ENCODE data around the gene SLX9.
"Not testable (repeated sequence)": the region's sequence is repeated elsewhere in the genome, so short reads cannot be mapped to it uniquely, and the experiment has no call there.

SLX9 gene

DNA sequence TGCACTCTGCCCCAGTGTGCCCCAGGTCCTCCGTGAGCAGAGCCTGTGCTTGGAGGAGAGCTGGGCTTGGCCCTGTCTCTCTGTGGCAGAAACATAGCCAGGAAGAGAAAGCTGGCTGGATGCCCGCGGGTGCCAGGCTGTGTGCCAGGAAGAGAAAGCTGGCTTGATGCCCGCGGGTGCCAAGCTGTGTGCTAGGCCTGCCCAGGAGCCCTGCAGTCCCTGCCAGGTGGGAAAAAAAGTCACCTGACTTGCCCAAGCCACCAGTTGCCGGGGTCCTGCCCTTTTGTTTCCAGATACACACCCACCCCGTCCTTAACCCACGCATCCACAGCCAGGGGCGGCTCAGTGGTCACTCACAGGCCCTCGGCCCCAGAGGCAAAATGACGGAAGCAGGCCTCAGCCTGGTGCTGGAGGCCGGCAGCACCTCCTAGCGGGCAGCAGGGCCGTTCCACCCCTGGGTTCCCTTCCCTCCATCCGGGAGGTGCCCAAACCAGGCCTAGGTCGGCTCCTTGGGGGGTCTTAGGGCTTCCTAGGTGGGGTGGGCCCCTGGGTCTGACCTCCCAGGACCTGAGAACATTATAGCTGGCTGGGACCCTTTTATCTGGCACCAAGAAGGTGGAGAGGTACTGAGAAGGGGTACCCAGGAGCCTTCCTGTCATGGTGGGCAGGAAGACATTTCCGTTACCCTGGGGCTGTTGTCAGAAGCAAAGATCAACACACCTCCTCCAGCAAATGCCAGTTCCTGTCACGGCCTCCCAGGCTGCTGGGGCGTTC is 28.3 kb upstream of the SLX9 start:
- no peak overlapping the region for H3K4me3 ChIP-seq (replicated peaks; ENCODE audit: low read depth, low read length)
- TF ChIP-seq, protein P1, sequence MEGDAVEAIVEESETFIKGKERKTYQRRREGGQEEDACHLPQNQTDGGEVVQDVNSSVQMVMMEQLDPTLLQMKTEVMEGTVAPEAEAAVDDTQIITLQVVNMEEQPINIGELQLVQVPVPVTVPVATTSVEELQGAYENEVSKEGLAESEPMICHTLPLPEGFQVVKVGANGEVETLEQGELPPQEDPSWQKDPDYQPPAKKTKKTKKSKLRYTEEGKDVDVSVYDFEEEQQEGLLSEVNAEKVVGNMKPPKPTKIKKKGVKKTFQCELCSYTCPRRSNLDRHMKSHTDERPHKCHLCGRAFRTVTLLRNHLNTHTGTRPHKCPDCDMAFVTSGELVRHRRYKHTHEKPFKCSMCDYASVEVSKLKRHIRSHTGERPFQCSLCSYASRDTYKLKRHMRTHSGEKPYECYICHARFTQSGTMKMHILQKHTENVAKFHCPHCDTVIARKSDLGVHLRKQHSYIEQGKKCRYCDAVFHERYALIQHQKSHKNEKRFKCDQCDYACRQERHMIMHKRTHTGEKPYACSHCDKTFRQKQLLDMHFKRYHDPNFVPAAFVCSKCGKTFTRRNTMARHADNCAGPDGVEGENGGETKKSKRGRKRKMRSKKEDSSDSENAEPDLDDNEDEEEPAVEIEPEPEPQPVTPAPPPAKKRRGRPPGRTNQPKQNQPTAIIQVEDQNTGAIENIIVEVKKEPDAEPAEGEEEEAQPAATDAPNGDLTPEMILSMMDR (IDR thresholded peaks at IDR 0.05; ENCODE audit: low read length, missing control alignments): no peak
- no peak for DNase-seq (ENCODE audit: low read depth)

DNA sequence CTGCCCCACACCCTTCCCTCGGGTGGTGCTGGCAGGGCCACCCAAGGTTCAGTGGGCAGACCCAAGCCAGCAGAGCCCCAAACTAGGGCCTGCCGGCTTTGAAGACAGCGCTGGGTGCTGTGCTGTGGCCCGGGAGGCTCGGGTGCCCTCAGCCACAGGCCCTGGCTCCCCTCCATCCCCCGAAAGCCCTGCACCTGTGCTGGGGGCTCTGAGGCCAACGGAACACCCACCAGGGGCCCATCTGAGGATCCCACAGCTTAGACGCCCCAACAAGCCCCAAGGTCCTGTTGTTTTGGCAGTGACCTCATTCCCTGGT is 27.7 kb upstream of the SLX9 start:
- TF ChIP-seq, protein P1 (IDR thresholded peaks at IDR 0.05; ENCODE audit: low read length, missing control alignments): no peak
- H3K4me3 ChIP-seq (replicated peaks; ENCODE audit: low read depth, low read length): no peak overlapping the region
- no peak for DNase-seq (ENCODE audit: low read depth)

DNA sequence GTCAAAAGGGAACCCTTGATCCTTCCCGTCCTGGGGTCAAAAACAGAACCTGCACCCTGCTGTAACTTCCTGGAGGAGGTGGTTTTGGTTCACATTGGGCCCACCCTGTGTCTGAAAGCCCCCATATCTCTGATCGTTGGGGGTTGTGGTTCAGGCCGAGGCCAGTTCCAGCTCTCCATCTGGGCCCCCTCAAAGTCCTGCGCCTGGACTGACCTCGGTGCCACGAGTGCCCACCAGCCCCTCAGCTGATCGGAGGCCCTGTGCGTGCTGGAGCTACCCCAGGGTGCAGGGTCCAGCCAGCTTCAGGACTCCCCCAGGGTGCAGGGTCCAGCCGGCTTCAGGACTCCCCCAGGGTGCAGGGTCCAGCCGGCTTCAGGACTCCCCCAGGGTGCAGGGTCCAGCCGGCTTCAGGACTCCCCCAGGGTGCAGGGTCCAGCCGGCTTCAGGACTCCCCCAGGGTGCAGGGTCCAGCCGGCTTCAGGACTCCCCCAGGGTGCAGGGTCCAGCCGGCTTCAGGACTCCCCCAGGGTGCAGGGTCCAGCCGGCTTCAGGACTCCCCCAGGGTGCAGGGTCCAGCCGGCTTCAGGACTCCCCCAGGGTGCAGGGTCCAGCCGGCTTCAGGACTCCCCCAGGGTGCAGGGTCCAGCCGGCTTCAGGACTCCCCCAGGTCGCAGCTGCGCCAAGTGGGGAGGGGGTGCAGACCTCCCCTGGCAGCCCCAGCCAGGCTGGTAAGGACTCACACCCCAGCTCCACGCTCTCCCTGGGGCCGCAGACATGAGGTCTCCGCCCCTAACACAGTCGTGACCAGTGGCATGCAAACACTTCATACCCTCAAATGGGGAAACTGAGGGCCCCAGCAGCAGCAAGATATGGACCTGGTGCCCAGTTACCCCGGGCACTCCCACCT is 27.1 kb upstream of the SLX9 start:
- not testable (repeated sequence) for H3K4me3 ChIP-seq (replicated peaks; ENCODE audit: low read depth, low read length); DNase-seq (ENCODE audit: low read depth)

- TF ChIP-seq, protein P1 (IDR thresholded peaks at IDR 0.05; ENCODE audit: low read length, missing control alignments): no peak
- no peak for DNase-seq (ENCODE audit: low read depth)
- H3K4me3 ChIP-seq (replicated peaks; ENCODE audit: low read depth, low read length): no peak overlapping the region
Measured at GRCh38 chr21:44913425-44914175, 26.2 kb upstream of the SLX9 start.

DNA sequence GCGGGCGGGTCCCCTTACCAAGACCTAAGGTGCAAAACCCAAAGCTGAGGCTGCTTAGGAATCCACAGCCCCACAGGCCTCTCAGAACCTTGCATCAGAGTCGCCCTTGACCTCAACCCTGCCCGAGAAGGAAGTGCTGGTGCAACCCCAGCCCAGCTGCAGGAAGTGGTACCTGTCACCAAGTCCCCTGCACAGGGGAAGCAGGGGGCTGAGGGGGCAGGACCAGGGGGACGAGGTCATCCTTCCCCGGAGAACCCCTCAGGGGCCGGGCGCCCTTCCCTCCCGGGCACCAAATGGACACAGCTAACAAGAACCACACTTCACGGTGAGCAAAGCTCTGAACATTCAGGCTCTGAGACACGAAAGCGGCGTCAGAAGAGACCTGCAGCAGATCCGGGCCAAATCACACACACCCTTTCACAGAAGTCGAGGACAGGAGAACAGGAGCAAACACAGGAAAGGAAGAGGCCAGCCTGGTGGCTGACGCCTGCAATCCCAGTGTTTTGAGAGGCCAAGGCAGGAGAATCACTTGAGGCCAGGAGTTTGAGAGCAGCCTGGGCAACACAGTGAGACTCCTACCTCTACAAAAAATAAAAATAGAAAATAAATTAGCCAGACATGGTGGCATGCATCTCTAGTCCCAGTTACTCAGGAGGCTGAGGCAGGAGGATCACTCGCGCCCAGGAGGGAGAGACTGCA is 25.5 kb upstream of the SLX9 start:
- no peak overlapping the region for H3K4me3 ChIP-seq (replicated peaks; ENCODE audit: low read depth, low read length)
- no peak for DNase-seq (ENCODE audit: low read depth)
- TF ChIP-seq, protein P1 (IDR thresholded peaks at IDR 0.05; ENCODE audit: low read length, missing control alignments): no peak

GRCh38 chr21:44916965-44917364 is 22.9 kb upstream of the SLX9 start:
- TF ChIP-seq, protein P1 (IDR thresholded peaks at IDR 0.05; ENCODE audit: low read length, missing control alignments): no peak
- no peak overlapping the region for H3K4me3 ChIP-seq (replicated peaks; ENCODE audit: low read depth, low read length)
- peak; percentile 22 for DNase-seq (ENCODE audit: low read depth)

Measured in fibroblast of pulmonary artery (primary cell).